Nephron (organoid): Measurements from ENCODE around the gene MAGI2.

Source experiments
- H3K27ac Mint-ChIP-seq, 3 experiments: 2 replicates each; pipeline ENCODE4 v1.8.0; 2020; ENCODE audit warnings: mixed read lengths in 3 of 3, mild to moderate bottlenecking in 2 of 3, moderate library complexity in 1 of 3
- H3K27me3 Mint-ChIP-seq: 2 replicates; pipeline ENCODE4 v1.8.0; 2021; ENCODE audit warnings: low read depth, mild to moderate bottlenecking, moderate library complexity, mixed read lengths
- H3K36me3 Mint-ChIP-seq: 2 replicates; pipeline ENCODE4 v1.8.0; 2020; ENCODE audit warnings: low read depth, mixed read lengths
- H3K4me1 Mint-ChIP-seq: 2 replicates; pipeline ENCODE4 v1.8.0; 2020; ENCODE audit warnings: mixed read lengths
- H3K4me3 Mint-ChIP-seq, 3 experiments: 2 replicates each; pipeline ENCODE4 v1.8.0; 2020; ENCODE audit warnings: mild to moderate bottlenecking in 3 of 3, mixed read lengths in 3 of 3, moderate library complexity in 2 of 3
- H3K9me3 Mint-ChIP-seq: 2 replicates; pipeline ENCODE4 v1.8.0; 2020; ENCODE audit warnings: mixed read lengths
- TF ChIP-seq, protein P1 (sequence below), 3 experiments: fragments of 200-600 bp; sonication (generic); IDR thresholded peaks; one replicate each; pipeline ENCODE4 v1.5.0; 2021; ENCODE audit warnings: antibody characterized with exemption in 3 of 3; ENCODE audit not compliant: unreplicated experiment in 3 of 3

MAGI2 gene

DNA sequence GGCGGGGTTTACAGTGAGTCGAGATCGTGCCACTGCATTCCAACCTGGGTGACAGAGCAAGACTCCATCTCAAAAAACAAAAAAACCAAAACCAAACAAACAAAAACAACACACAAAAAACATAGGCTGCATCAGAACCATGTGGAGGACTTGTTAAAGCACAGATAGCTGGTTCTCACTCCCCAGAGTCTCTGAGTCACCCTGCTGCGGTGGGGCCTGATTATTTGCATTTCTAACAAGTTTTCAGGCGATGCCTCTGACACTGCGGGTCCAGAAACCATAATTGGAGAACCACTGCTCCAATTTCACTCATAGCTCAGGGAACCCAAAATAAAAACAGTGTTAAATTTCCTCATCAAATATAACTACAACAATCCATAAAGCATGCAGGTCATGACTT is 816.7 kb downstream of the MAGI2 start:
- H3K36me3 Mint-ChIP-seq, result no peaks in the 10 kb centered on the region
- H3K4me1 Mint-ChIP-seq, result no peaks in the 10 kb centered on the region
- H3K4me3 Mint-ChIP-seq, result no peak overlapping the region
- H3K9me3 Mint-ChIP-seq, result no peaks in the 10 kb centered on the region
- H3K27ac Mint-ChIP-seq, result no peak overlapping the region
- TF ChIP-seq, protein P1, sequence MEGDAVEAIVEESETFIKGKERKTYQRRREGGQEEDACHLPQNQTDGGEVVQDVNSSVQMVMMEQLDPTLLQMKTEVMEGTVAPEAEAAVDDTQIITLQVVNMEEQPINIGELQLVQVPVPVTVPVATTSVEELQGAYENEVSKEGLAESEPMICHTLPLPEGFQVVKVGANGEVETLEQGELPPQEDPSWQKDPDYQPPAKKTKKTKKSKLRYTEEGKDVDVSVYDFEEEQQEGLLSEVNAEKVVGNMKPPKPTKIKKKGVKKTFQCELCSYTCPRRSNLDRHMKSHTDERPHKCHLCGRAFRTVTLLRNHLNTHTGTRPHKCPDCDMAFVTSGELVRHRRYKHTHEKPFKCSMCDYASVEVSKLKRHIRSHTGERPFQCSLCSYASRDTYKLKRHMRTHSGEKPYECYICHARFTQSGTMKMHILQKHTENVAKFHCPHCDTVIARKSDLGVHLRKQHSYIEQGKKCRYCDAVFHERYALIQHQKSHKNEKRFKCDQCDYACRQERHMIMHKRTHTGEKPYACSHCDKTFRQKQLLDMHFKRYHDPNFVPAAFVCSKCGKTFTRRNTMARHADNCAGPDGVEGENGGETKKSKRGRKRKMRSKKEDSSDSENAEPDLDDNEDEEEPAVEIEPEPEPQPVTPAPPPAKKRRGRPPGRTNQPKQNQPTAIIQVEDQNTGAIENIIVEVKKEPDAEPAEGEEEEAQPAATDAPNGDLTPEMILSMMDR (IDR thresholded peaks at IDR 0.05; ENCODE audit: unreplicated experiment in 3 of 3), result no peak
- no peaks in the 10 kb centered on the region for H3K27me3 Mint-ChIP-seq

DNA sequence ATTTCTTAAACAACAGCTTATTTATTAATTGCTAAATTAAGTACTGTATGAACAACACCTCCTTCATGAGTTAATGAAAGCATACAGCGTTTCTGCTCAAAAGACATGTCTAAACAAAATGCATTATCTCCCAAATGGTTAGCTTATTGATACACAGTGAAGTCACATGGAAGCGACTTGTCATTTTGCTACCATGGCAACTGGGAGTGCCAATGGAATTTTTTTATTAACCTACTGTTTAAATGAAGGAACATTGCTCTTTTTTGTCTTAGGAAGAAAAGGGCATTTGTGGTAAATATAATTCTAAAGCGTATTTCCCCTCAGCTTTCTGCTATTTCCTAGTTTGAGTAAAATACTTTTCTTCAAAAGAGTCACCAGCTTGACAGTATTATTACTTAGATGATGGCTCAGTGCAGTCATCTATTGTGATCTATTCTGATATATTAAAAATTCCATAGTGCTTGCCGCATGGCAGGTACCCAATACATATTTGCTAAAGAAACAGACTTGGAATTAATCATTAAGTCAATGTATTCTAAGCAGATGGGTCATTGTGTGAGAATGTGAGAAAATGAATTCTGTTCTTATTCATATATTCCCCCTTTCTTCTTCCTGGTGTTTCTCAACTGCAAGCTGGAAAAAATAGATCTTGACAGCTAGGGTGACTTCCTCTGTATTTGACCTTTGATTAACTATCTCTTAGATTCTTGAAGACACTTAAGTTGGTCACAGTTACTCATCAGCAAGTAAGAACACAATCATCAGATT is 818.3 kb downstream of the MAGI2 start:
- Mint-ChIP-seq H3K4me1 (no peaks in the 10 kb centered on the region), H3K36me3 (no peaks in the 10 kb centered on the region), H3K27me3 (no peaks in the 10 kb centered on the region), H3K9me3 (no peaks in the 10 kb centered on the region), H3K4me3 (no peak overlapping the region), H3K27ac (no peak overlapping the region)
- TF ChIP-seq, protein P1 (IDR thresholded peaks at IDR 0.05; ENCODE audit: unreplicated experiment in 3 of 3), result no peak

DNA sequence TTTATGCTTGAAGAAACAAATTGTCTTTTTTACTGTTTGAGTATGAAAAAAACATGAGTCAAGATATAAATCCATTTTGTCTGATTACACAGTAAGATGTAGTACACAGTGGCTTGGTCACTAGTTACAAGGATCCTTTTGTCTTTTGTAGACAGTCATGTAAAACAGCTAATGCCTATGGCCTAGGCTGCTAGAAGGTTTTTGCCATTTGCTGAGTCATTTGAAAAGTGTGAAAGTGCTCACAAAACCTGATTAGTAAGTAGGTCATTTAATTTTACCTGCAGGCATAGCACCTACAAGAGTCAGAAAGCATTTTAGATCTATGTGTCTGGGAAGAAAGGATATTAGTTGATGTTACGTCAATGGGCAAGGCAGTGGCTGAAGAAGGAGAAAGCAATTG is 819.4 kb downstream of the MAGI2 start:
- H3K27me3 Mint-ChIP-seq, result no peaks in the 10 kb centered on the region
- H3K4me3 Mint-ChIP-seq, result no peak overlapping the region
- no peaks in the 10 kb centered on the region for H3K36me3 Mint-ChIP-seq
- H3K9me3 Mint-ChIP-seq, result no peaks in the 10 kb centered on the region
- peak overlapping the region in 1 of 3 experiments; percentile 1 for H3K27ac Mint-ChIP-seq
- TF ChIP-seq, protein P1 (IDR thresholded peaks at IDR 0.05; ENCODE audit: unreplicated experiment in 3 of 3), result no peak
- H3K4me1 Mint-ChIP-seq, result no peaks in the 10 kb centered on the region

DNA sequence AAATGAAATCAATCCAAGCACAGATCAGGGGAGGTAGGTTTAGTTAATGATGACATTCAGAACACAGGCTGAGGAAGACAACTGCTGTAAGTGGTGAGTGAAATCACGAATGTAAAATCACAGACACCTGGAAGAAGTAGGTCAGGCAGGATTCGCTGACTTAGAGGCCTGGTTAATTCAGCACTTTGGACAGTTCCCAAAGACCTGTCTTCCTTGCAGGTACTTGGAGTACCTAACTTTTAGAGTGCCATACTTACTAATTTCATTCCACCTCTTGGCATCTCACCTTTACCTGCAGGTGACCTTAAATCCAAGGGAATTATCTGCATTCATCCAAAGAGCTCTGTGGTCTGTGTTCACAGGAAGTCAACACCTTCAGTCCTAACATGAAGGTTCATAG is 832.5 kb downstream of the MAGI2 start:
- Mint-ChIP-seq H3K27me3 (no peaks in the 10 kb centered on the region), H3K27ac (no peak overlapping the region), H3K36me3 (peaks cover 15% of the 10 kb centered on the region), H3K9me3 (no peaks in the 10 kb centered on the region), H3K4me3 (no peak overlapping the region), H3K4me1 (no peaks in the 10 kb centered on the region)
- TF ChIP-seq, protein P1 (IDR thresholded peaks at IDR 0.05; ENCODE audit: unreplicated experiment in 3 of 3), result no peak

DNA sequence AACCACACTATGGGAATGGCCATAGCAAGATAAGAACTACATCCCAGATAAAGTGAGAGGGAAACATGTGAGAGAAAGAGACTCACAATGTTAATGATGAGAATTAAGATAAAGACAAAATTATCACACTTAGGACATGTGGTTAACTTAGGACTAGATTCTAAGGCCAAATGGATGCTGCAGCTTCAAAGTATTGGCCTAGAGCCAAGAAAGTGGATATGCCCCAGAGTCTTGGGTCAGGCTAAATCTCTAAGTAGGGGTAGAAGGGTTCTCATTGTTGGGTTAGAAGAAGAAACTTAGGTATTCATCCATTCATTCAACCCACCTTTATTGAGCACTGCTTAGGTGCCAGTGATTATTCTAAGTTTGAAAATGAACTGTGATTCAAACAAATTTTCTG is 836.9 kb downstream of the MAGI2 start:
- Mint-ChIP-seq H3K27me3 (no peaks in the 10 kb centered on the region), H3K36me3 (peaks cover 3% of the 10 kb centered on the region), H3K4me1 (no peaks in the 10 kb centered on the region), H3K4me3 (no peak overlapping the region), H3K27ac (no peak overlapping the region), H3K9me3 (no peaks in the 10 kb centered on the region)
- TF ChIP-seq, protein P1 (IDR thresholded peaks at IDR 0.05; ENCODE audit: unreplicated experiment in 3 of 3), result no peak

DNA sequence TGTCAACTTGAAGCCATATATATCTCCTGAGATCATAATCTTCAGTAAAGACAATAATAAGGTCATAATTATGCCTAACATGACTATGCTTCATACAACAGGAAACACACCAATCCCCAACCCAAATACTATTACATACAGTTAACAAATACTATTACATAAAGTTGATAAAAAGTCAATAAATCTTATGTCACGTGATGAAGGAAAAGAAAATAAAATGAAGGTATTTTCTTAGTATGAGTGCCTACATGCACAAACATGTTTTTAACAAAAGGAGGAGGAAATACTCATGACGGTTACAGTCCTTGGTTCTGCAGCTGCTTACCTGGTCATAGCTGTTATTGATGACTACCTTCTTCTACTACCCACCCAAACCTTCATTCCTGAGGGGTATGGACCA is 844.2 kb downstream of the MAGI2 start:
- Mint-ChIP-seq H3K27ac (no peak overlapping the region), H3K27me3 (no peaks in the 10 kb centered on the region), H3K4me1 (no peaks in the 10 kb centered on the region), H3K36me3 (no peaks in the 10 kb centered on the region), H3K4me3 (no peak overlapping the region), H3K9me3 (no peaks in the 10 kb centered on the region)
- TF ChIP-seq, protein P1 (IDR thresholded peaks at IDR 0.05; ENCODE audit: unreplicated experiment in 3 of 3), result no peak
